Cardiac muscle cell (in vitro differentiated cells and primary cell): ENCODE measurements around the gene TMTC2. TPM values are rescaled to one million over a fixed set of nuclear protein-coding genes. Genes with fewer than 3 reads are reported as not detected.

Source experiments
- DNase-seq, 2 donors: peaks; one replicate each; pipeline versions ENCODE4 v3.0.0 to v3.0.0-alpha.2; 2010 to 2017; ENCODE audit warnings: low read depth in 1 of 2, low spot score in 1 of 2
- H3K27ac ChIP-seq: fragments of 200-600 bp; sonication (generic); 2 replicates; pipeline ENCODE4 v1.5.1; 2016
- H3K27me3 ChIP-seq: fragments of 200-600 bp; sonication (generic); 2 replicates; pipeline ENCODE4 v1.6.0; 2016; ENCODE audit warnings: control low read depth
- H3K36me3 ChIP-seq: fragments of 200-600 bp; sonication (generic); 2 replicates; pipeline ENCODE4 v1.5.1; 2016; ENCODE audit warnings: control low read depth
- H3K4me1 ChIP-seq: fragments of 200-600 bp; sonication (generic); 2 replicates; pipeline ENCODE4 v1.8.1; 2017; ENCODE audit warnings: low read depth, mild to moderate bottlenecking, mixed run types
- H3K4me3 ChIP-seq: fragments of 200-600 bp; sonication (generic); 2 replicates; pipeline ENCODE4 v1.5.1; 2016; ENCODE audit warnings: mild to moderate bottlenecking
- H3K9me3 ChIP-seq: fragments of 200-600 bp; sonication (generic); 2 replicates; pipeline ENCODE4 v1.5.1; 2017; ENCODE audit warnings: low read depth, mild to moderate bottlenecking, control low read depth
- CTCF ChIP-seq: IDR thresholded peaks from 2 replicates; pipeline ENCODE4 v1.5.1; 2012; ENCODE audit warnings: low read depth, mild to moderate bottlenecking, low read length
- polyA plus RNA-seq: library from polyadenylated mRNA; unstranded; fragments of >200 nt; fragmentation: Nextera tagmentation; extraction: Ambion mirVana; gene quantifications from 2 replicates; pipeline ENCODE4 v1.2.1, GENCODE V29; 2016
- total RNA-seq: library from RNA; depleted of rRNA; stranded (reverse); fragments of >200 nt; gene quantifications from 2 replicates; pipeline ENCODE4 v1.2.3, GENCODE V29; 2016

TMTC2 gene
- total and polyA plus RNA-seq, 2 experiments from 2014 or later = 0.89 to 10.8 TPM

DNA sequence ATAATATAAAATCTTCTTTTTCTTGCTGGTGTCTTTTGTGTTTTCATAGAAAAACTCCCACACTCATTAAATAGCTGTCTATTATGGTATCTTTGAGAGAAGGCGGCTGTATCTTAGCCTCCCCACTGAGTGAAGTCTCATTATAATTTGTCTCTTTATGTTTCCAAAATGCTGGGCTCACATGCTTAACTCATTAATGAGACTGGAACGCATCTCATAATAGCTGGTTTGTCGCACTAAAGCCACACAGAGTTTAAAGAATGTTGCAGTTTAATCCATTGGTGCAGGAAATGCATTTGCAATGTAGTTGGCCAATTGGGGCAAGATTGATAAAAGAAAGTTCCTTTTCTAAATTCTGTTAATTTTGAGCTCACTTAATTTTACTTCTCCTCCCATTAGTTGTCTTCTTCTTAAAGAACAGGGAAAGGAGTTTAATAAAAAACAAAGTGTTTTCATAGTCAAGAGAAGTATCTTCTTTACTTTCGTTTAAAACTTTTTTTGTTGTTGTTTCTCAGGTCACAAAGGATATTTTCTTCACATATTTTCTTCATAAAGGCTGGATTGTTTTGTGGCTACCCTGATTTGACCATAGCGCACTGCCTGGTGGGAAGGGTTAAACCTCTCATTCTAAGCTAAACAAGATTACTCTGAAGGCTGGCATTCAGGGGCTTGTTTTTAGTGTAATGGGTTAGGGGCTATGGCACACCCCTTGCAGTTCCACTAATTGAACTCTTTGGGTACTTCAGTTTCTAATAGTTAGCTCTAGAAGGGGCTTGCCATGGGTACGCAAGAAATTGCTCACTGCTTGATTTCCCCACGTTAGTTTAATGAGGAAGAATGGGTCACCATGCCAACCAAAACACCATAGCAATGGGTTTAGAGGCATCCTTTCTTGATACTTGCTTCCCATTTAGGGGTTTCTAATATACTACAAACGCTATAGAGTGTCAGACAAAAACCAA is 197.0 kb downstream of the TMTC2 start:
- Histone ChIP-seq H3K27me3 (no peaks in the 10 kb centered on the region), H3K36me3 (no peaks in the 10 kb centered on the region), H3K4me1 (no peaks in the 10 kb centered on the region), H3K9me3 (no peaks in the 10 kb centered on the region), H3K27ac (no peak overlapping the region), H3K4me3 (no peak overlapping the region)
- TF ChIP-seq CTCF = no peak
- DNase-seq = no peak

DNA sequence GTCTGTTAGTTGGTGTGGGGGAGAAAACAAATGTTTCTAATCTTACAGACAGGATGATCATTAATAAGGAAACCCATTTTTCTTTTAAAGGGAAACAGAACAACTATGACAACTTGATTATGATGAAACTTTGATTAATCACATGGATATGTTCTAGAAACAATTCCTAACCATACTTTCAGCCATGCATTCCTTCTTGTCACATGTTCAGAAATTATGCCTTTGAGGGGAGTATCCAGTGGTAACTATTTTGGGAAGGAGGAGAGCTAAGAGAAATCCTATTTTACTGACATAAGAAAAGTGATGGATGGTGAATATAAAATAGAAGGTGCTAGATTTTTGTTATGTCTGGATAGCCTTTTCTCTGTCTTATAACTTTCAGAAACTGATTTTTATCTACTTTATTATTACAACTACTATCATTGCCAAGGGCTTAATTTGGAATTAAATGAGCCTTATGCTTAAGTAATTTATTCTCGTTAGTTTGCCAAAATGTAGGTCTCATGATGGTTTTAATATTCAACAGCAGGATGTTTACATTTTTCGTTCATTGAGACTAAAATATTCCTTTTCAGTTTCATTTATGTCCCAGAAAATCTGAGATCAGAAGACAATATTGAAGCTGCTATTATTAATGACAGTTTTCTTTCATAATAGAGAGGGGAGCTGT is 200.1 kb downstream of the TMTC2 start:
- TF ChIP-seq CTCF = no peak
- H3K4me1 ChIP-seq = no peaks in the 10 kb centered on the region
- no peaks in the 10 kb centered on the region for H3K9me3 ChIP-seq
- no peak overlapping the region for H3K27ac ChIP-seq
- no peaks in the 10 kb centered on the region for H3K27me3 ChIP-seq
- H3K36me3 ChIP-seq = no peaks in the 10 kb centered on the region
- no peak overlapping the region for H3K4me3 ChIP-seq
- DNase-seq = peak in 1 of 2 donors; percentile 7

GRCh38 chr12:82893896-82894295 is 207.2 kb downstream of the TMTC2 start:
- H3K9me3 ChIP-seq = no peaks in the 10 kb centered on the region
- no peaks in the 10 kb centered on the region for H3K36me3 ChIP-seq
- H3K4me1 ChIP-seq = peaks cover 4% of the 10 kb centered on the region
- no peak for DNase-seq
- no peak overlapping the region for H3K4me3 ChIP-seq
- no peak for TF ChIP-seq CTCF
- H3K27me3 ChIP-seq = no peaks in the 10 kb centered on the region
- H3K27ac ChIP-seq = no peak overlapping the region

GRCh38 chr12:82896277-82896676 is 209.6 kb downstream of the TMTC2 start:
- H3K27me3 ChIP-seq = no peaks in the 10 kb centered on the region
- no peak for TF ChIP-seq CTCF
- no peak for DNase-seq
- H3K4me1 ChIP-seq = peaks cover 4% of the 10 kb centered on the region
- H3K9me3 ChIP-seq = no peaks in the 10 kb centered on the region
- no peak overlapping the region for H3K27ac ChIP-seq
- H3K4me3 ChIP-seq = no peak overlapping the region
- H3K36me3 ChIP-seq = no peaks in the 10 kb centered on the region

GRCh38 chr12:82896979-82897378 is 210.3 kb downstream of the TMTC2 start:
- Histone ChIP-seq H3K4me3 (no peak overlapping the region), H3K36me3 (no peaks in the 10 kb centered on the region), H3K4me1 (peaks cover 4% of the 10 kb centered on the region), H3K27ac (no peak overlapping the region), H3K27me3 (no peaks in the 10 kb centered on the region), H3K9me3 (no peaks in the 10 kb centered on the region)
- TF ChIP-seq CTCF = no peak
- peak in 1 of 2 donors; percentile 37 for DNase-seq
